ENCODE data around the gene ANO1.

- TF ChIP-seq CTCF (IDR thresholded peaks at IDR 0.05; ENCODE audit: insufficient read depth, low read depth, low read length) (no peak), EZH2 (IDR thresholded peaks at IDR 0.05; ENCODE audit: insufficient read depth, low read length) (no peak)
Observed at GRCh38 chr11:70067036-70067435, 11.1 kb upstream of the ANO1 start.
